Esophagus squamous epithelium (tissue), 4 donors: ENCODE results near the gene PTPRN2.

Source experiments
- POLR2A ChIP-seq, 4 donors: fragments of 450-650 bp; IDR thresholded peaks; one replicate each; pipeline ENCODE4 v1.6.1; 2017; ENCODE audit warnings: antibody characterized with exemption in 4 of 4, mild to moderate bottlenecking in 4 of 4, moderate library complexity in 3 of 4
- TF ChIP-seq, protein P1 (sequence below), 6 experiments: fragments of 450-650 bp in 4 of 6; fragments of 200-600 bp in 2 of 6; sonication (generic) in 2 of 6; IDR thresholded peaks; one replicate each; pipeline ENCODE4 v1.5.1; 2016 to 2019; ENCODE audit warnings: antibody characterized with exemption in 6 of 6, mild to moderate bottlenecking in 4 of 6, moderate library complexity in 4 of 6

DNA sequence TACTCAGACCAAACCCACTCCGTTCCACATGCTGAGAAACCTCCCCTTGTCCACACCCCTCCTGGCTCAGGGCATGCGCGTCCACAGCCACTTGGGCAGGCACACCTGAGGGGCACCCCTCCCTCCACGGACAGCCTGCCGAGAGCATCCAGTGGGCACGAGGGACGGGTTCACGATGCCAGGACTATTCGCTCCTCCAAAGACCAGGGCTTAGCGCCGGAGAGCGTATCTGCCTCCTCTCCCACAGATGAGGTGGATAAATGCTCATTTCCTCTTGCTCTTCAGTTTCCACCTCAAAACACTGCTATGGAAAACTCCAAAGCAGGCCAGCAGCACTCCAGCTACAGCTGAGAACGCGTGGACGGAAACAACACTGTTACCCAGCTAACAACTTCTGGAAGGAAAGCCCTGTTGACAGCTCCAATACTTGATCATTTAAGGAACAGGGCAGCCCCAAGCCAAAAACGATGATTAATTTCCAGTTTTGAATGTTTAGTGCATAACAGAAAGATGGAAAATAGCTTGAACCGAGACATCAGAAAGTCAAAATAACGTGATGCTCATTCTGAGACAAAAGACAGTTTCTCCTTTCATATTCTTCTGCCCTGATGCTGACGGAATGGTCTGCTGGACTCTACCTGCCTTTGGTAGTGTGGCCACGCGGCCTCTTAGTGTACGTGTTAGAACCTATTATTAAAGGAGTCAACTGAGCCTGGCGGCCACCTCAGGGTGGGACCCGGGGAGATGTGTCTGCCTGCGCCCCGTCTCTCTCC, 1046.1 kb downstream of the PTPRN2 start:
- TF ChIP-seq, protein P1, sequence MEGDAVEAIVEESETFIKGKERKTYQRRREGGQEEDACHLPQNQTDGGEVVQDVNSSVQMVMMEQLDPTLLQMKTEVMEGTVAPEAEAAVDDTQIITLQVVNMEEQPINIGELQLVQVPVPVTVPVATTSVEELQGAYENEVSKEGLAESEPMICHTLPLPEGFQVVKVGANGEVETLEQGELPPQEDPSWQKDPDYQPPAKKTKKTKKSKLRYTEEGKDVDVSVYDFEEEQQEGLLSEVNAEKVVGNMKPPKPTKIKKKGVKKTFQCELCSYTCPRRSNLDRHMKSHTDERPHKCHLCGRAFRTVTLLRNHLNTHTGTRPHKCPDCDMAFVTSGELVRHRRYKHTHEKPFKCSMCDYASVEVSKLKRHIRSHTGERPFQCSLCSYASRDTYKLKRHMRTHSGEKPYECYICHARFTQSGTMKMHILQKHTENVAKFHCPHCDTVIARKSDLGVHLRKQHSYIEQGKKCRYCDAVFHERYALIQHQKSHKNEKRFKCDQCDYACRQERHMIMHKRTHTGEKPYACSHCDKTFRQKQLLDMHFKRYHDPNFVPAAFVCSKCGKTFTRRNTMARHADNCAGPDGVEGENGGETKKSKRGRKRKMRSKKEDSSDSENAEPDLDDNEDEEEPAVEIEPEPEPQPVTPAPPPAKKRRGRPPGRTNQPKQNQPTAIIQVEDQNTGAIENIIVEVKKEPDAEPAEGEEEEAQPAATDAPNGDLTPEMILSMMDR (IDR thresholded peaks at IDR 0.05) = no peak
- no peak for TF ChIP-seq POLR2A (IDR thresholded peaks at IDR 0.05)
